Mononuclear cell (primary cell): ENCODE measurements around the gene KCNH1. TPM values are rescaled to one million over a fixed set of nuclear protein-coding genes. Genes with fewer than 3 reads are reported as not detected.

Experiments
- H3K27me3 ChIP-seq: 2 replicates; pipeline ENCODE4 v1.6.0; 2011; ENCODE audit warnings: low read length, control low read depth; ENCODE audit not compliant: insufficient read depth
- H3K4me1 ChIP-seq: 2 replicates; pipeline ENCODE4 v1.5.1; 2011; ENCODE audit warnings: mild to moderate bottlenecking, low read length, control low read depth; ENCODE audit not compliant: insufficient read depth
- H3K4me3 ChIP-seq: 2 replicates; pipeline ENCODE4 v1.5.1; 2011; ENCODE audit warnings: mild to moderate bottlenecking, low read length, moderate library complexity
- H3K9me3 ChIP-seq: 2 replicates; pipeline ENCODE4 v1.5.1; 2011; ENCODE audit warnings: low read depth, mild to moderate bottlenecking, control low read depth, low read length
- total RNA-seq: library from RNA; depleted of rRNA; stranded (reverse); fragments of >200 nt; gene quantifications from one replicate; pipeline ENCODE4 v1.2.3, GENCODE V29; 2012

Gene KCNH1
- total RNA-seq, 1 donor = not detected

DNA sequence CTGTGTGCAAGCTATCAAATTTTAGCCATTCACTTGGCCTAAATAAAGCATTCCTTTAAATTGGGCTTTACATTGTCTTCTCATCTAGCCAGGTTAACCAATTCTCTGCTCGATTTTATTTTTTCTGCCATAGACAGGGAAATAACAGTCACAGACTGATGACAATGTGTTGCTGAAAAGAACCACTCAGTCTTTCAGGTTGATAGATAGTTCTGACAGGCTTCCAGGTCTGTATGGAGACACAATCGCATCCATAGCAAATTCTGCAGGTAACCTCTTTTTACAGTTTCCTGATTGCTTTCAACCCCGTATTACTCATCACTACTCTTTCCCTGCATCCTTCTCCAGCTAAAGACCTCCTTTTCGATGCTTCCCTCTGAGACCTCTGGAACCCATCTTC is 198.0 kb downstream of the KCNH1 start:
- H3K9me3 ChIP-seq = no peaks in the 10 kb centered on the region
- no peaks in the 10 kb centered on the region for H3K4me1 ChIP-seq
- no peaks in the 10 kb centered on the region for H3K27me3 ChIP-seq
- no peak overlapping the region for H3K4me3 ChIP-seq

DNA sequence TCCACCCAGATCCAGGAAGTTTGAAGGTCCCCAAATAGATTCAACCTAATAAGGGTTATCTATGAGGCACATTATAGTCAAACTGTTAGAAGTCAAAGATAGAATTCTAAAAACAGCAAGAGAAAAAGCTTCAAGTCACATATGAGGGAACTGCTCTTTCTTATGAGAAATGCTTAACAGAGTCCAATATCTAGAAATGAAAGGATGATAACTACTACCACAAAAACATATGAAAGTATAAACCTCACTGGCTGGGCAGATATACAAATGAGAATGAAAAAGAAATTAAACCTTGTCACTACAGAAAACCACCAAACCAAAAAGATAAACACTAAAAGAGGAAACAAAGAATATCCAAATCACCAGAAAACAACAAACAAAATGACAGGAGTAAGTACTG is 201.8 kb downstream of the KCNH1 start:
- H3K27me3 ChIP-seq = no peaks in the 10 kb centered on the region
- no peaks in the 10 kb centered on the region for H3K9me3 ChIP-seq
- no peaks in the 10 kb centered on the region for H3K4me1 ChIP-seq
- no peak overlapping the region for H3K4me3 ChIP-seq

DNA sequence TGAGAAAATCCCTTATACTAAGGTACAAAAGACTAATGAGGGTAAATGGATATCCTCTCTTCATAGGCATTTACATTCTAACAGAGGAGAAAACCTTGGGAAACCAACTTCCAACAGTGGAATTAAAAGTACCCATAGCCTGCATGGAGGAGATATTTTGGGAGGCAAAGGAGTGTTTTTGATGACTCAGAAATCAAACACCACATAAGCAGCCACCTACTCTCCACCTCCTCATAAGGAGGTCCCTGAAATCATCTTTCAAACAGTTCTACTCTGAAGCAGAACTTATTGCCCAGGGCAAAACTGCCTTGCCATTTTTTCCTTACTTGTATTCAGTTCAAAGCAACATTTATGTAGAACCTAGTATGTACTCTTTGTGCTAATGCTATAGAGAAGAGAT is 211.3 kb downstream of the KCNH1 start:
- Histone ChIP-seq H3K4me1 (no peaks in the 10 kb centered on the region), H3K9me3 (no peaks in the 10 kb centered on the region), H3K27me3 (no peaks in the 10 kb centered on the region)

DNA sequence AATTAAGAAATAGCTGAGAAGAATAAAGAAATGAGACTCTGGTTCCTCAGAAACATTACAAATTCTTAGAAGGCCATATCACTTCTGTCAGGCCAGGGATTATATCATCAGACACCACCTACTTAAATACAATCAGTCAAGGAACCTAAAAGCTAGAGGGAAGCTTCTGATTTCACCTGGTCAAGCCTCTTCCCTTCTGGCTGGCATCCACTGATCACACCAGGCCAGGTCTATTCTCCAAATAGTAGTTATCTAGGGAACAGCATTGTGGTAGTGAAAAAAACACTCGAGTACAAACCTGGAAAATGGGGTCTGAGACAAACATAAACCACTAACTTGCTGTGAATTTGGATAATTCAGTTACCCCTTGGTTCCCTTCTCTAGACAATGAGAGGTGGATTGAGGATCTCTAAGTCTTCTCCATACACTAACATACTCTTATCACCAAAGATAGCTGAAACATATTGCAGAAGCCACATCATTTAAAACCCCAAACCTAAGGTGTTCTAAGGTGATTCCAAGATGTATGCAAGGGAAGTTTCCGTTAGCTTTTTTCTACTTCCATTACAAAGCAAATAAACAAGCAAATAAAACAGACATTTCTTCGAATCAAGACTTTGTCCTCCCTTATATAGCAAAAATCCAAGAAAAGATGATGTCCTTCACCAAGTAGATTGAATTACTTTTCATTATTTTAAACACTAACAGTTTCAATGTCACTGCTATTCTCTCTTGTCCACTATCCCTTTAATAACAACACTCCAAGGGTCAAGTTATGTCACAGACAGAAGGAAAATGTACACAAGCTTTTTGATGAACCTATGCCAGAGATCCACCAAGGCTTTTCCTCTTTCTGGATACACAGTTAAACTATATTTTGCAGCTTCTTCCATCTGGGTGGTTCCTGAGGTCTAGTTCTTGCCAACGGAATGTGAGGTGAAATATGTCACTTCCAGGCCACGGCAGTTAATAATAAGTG is 212.9 kb downstream of the KCNH1 start:
- no peaks in the 10 kb centered on the region for H3K9me3 ChIP-seq
- H3K4me3 ChIP-seq = no peak overlapping the region
- H3K4me1 ChIP-seq = no peaks in the 10 kb centered on the region
- H3K27me3 ChIP-seq = no peaks in the 10 kb centered on the region

More for the DNA sequence above, 211.3 kb downstream of the KCNH1 start:
- H3K4me3 ChIP-seq = no peak overlapping the region

DNA sequence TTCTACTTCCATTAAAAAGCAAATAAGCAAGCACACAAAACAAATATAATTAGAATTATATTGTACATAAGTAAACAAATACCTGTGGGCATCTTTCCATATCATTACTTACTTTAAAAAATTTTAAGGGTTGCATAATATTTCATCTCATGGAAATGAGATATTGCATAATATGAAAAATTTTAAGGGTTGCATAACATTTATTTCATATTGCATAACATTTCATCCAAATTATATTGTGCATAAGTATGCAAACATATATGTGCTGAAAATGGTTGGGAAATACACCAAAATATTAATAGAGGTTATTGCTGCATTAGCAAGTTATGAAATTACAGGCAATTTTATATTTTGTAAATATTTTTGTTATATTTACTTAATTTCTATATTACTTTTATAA is 213.7 kb downstream of the KCNH1 start:
- Histone ChIP-seq H3K4me1 (no peaks in the 10 kb centered on the region), H3K9me3 (no peaks in the 10 kb centered on the region), H3K27me3 (no peaks in the 10 kb centered on the region)

DNA sequence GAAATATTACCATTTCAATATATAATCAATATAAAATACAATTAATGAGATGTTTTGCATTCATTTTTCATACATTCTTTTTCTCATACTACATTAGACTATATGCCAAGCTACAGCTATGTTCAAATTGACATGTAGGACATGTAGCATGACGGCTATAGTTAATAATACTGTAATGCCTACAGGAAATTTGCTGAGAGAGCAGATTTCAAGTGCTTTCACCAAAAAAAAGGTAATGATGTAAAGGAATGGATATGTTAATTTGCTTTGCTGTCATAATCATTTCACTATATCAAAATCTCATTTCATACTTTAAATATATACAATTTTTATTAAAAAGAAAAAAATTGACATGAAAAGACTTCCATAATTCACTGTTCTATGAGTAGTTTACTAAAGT is 215.1 kb downstream of the KCNH1 start:
- no peak overlapping the region for H3K4me3 ChIP-seq
- no peaks in the 10 kb centered on the region for H3K27me3 ChIP-seq
- no peaks in the 10 kb centered on the region for H3K9me3 ChIP-seq
- no peaks in the 10 kb centered on the region for H3K4me1 ChIP-seq

More for the DNA sequence above, 213.7 kb downstream of the KCNH1 start:
- H3K4me3 ChIP-seq = no peak overlapping the region

DNA sequence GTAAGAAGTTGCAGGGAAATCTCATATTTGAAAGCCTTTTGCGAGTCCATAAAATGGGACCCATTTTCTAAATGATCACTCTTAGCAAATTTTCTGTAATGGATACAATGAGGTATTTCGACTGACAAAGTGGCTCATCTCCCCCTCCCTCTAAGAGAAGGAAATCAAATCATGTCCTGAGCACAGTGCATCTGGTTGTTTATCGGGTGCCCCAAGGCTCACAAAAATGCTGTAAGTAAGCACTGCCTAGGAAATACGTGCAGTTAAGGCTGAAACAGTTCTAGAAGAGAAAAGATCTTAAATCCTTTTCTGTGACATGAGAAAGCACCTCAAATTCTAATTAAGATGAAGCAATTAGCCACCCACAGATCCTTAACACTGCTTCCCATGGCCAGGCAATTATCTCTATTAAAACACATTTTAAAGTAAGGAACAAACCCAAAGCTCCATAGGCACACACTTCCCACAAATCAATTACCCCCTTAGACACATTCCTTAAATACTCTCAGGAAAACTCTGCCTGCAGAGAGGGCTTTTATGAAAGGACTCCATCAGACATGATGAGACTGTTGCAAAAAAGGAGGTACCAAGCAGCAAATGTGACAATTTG is 216.3 kb downstream of the KCNH1 start:
- H3K4me1 ChIP-seq = no peaks in the 10 kb centered on the region
- no peaks in the 10 kb centered on the region for H3K27me3 ChIP-seq
- no peaks in the 10 kb centered on the region for H3K9me3 ChIP-seq
- H3K4me3 ChIP-seq = no peak overlapping the region

DNA sequence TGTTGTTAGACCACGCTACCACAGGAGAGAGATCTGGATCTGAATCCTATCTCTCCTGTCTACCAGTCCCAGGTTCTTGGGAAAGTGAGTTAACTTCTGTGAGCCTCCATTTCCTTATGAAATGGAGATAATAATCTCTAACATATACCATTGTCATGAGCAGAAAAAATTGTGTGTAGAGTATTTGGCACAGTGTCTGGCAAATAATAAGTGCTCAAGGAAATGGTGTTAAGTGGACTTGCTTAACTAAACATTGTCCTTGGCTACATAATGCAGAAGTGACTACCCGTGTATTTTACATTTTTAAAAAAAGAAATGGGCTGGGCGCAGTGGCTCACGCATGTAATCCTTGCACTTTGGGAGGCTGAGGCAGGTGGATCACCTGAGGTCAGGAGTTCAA is 217.4 kb downstream of the KCNH1 start:
- H3K4me3 ChIP-seq = no peak overlapping the region
- no peaks in the 10 kb centered on the region for H3K4me1 ChIP-seq
- no peaks in the 10 kb centered on the region for H3K27me3 ChIP-seq
- H3K9me3 ChIP-seq = no peaks in the 10 kb centered on the region

DNA sequence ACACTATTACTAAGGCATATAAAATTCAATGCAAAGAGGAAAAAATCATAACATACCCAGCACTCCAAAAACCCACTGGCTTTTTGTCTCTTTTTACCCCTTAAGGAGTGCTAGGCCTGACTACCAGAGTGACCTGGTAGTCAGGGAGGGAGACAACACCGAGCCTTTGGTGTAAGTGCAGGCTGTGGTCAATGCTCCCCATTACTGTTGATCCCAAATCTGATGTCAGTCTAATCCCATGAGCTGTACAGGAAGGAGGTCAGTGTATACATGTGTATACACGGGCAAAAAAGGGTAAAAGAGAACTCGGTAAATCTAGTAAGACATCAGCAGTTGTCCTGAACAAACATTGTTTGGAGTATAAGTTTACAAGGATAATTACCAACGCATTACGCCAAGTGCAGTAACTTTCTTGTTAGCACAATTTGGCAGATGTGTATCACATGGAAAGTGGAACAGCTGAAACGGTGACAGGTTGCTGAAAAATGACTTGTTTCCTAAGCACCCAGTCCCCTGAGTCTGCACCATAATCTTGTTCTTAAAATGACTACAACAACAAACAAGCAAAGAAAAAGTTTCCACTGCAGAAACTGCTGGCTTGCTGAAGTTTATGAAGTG is 217.9 kb downstream of the KCNH1 start:
- no peak overlapping the region for H3K4me3 ChIP-seq
- H3K27me3 ChIP-seq = no peaks in the 10 kb centered on the region
- no peaks in the 10 kb centered on the region for H3K9me3 ChIP-seq
- no peaks in the 10 kb centered on the region for H3K4me1 ChIP-seq

DNA sequence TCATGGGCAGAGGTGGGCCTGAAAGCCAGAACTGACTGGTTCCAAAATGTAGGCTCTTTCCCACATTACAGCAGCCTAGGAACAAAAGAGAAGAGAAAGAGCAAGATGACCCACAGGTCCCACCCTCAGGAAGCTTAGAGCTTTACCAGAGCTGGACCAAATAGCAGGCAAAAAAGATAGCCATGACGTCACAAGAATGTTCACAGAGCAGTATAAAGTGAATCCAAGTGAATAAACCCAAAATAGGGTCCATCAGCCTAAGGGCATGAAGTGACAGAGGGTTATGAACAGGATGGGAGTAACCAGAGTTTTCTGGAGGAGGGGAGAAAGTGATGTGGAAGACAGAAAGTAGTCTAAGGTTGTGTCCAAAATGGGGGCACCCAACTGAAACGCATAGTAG is 221.2 kb downstream of the KCNH1 start:
- Histone ChIP-seq H3K4me1 (no peaks in the 10 kb centered on the region), H3K4me3 (no peak overlapping the region), H3K27me3 (no peaks in the 10 kb centered on the region)

DNA sequence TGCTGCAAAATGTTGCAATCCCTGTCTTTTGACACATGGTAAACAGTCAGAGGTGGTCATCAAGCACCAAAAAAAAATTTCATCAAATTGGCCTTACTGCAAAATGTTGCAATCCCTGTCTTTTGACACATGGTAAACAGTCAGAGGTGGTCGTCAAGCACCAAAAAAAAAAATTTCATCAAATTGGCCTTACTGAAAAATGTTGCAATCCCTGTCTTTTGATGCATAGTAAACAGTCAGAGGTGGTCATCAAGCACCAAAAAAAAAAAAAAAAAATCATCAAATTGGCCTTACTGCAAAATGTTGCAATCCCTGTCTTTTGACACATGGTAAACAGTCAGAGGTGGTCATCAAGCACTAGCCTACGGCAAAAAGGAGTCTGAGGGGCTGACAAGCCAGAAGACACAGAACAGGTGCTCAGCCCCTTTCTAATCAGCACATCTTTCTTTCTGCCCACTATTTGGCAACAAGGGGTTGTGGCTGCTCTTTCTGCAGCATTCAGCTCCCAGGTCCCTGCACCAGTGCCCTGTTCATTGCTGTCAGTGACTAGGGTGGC is 223.8 kb downstream of the KCNH1 start:
- H3K27me3 ChIP-seq = no peaks in the 10 kb centered on the region
- no peak overlapping the region for H3K4me3 ChIP-seq
- H3K4me1 ChIP-seq = no peaks in the 10 kb centered on the region
- no peaks in the 10 kb centered on the region for H3K9me3 ChIP-seq

More for the DNA sequence above, 221.2 kb downstream of the KCNH1 start:
- H3K9me3 ChIP-seq = no peaks in the 10 kb centered on the region

DNA sequence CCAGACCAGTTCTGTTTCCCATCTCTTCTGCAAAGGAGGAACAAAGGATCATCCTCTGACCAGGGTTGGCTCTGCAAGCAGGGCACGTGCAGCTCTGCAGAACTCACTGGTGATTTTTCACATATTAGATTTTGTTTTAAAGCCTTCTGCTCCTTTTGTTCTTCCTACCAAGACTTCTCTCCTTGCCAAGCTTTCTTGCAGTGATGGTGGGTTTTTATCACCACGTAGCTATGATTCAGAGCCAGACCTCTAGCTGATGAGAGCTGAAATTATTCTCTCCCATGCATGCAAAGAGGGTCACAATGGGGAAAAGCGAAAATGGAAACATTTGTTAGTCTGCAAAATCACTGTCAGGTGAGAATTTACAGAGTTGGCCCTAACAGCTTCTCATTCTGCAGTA is 225.2 kb downstream of the KCNH1 start:
- Histone ChIP-seq H3K4me3 (no peak overlapping the region), H3K9me3 (no peaks in the 10 kb centered on the region), H3K4me1 (no peaks in the 10 kb centered on the region), H3K27me3 (no peaks in the 10 kb centered on the region)

DNA sequence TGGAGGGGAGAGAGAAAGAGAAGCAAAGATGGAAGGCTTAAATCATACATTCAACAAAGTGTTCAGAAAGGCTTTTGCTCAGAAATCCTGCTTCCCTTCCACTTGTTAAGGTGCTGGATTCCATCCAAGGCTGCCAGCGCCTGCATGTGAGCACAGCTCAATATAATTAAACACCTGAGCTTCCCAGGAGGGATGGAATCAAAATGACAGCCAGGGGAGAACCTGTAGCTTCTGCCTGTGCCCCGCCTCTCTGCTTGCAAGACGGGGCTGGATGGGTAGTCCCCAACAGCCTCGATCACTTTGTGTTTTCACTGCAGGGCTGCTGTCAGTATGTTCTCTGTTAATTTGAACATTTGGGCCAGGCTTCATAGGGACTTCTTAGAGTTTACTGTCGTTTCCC is 225.7 kb downstream of the KCNH1 start:
- no peaks in the 10 kb centered on the region for H3K9me3 ChIP-seq

DNA sequence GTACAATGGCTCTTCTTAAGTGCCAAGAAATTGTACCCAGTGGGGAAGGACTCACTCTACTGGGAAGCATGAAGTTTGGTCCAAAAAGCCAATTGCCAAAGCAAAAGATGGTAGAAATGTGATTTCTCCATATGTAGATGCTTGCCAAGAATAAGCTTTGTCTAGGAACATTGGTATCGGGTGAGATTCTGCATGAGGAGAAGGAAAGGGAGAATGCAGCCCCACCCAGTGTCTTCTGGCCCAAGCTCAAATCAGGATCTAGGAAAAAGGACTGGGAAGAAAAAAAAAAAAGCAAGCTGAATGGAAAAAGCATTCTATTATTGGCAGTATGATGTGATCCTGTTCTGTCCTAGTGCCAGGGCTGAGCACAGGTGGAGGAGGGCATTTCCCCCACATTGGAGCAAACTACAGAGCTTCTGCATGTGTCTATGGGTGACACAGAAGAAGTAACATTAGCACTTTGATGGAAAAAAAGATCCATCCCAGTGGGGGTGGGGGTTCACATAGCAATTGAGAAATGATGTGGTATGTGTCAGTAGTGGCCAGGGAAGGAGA is 226.6 kb downstream of the KCNH1 start:
- no peaks in the 10 kb centered on the region for H3K4me1 ChIP-seq
- no peaks in the 10 kb centered on the region for H3K27me3 ChIP-seq
- H3K4me3 ChIP-seq = no peak overlapping the region
- no peaks in the 10 kb centered on the region for H3K9me3 ChIP-seq

More for the DNA sequence above, 225.7 kb downstream of the KCNH1 start:
- no peak overlapping the region for H3K4me3 ChIP-seq
- no peaks in the 10 kb centered on the region for H3K4me1 ChIP-seq
- no peaks in the 10 kb centered on the region for H3K27me3 ChIP-seq

DNA sequence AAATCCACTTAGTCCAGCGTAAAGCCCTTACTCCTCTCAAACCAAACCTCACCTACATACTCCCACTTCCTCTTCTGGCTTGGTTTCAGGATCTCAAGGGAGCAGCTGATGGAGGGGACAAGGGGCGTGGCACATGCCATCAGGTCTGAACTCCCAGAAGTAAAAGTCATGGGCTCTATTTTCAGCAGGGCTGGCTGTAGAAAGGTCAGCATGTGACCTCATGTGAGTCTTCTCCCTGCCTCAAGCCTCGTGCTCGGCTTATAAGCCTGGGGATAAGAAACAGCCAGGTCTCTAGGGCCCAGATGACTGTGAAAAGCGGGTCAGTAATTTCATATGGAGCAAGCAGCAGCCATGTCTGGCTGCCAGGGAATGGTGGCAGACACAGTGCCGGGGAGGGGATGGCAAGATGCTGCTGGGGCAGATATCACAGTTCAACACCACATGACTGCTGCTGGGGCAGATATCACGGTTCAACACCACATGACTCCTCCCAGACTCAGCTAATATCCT is 227.9 kb downstream of the KCNH1 start:
- H3K27me3 ChIP-seq = no peaks in the 10 kb centered on the region
- H3K4me1 ChIP-seq = no peaks in the 10 kb centered on the region
- H3K4me3 ChIP-seq = no peak overlapping the region
- H3K9me3 ChIP-seq = no peaks in the 10 kb centered on the region
